SJCRH30 (cell line): ENCODE results near the gene HSPH1. TPM values are rescaled to one million over a fixed set of nuclear protein-coding genes. Genes with fewer than 3 reads are reported as not detected.

Source experiments
- DNase-seq, 2 experiments: peaks; one replicate each; pipeline ENCODE4 v3.0.0-alpha.2; 2015 to 2020
- H3K27ac ChIP-seq: fragments of 250-450 bp; sonication (Bioruptor Pico); 2 replicates; pipeline ENCODE4 v1.5.1; 2020; ENCODE audit warnings: mild to moderate bottlenecking, moderate library complexity
- H3K27me3 ChIP-seq: fragments of 250-450 bp; sonication (Bioruptor Pico); 2 replicates; pipeline ENCODE4 v1.5.1; 2020; ENCODE audit warnings: mild to moderate bottlenecking, moderate library complexity
- H3K36me3 ChIP-seq: fragments of 250-450 bp; sonication (Bioruptor Pico); 2 replicates; pipeline ENCODE4 v1.5.1; 2020; ENCODE audit warnings: mild to moderate bottlenecking, moderate library complexity
- H3K4me1 ChIP-seq: fragments of 250-450 bp; sonication (Bioruptor Pico); 2 replicates; pipeline ENCODE4 v1.5.1; 2020; ENCODE audit warnings: mild to moderate bottlenecking, moderate library complexity
- H3K4me3 ChIP-seq: fragments of 250-450 bp; sonication (Bioruptor Pico); 2 replicates; pipeline ENCODE4 v1.5.1; 2020; ENCODE audit warnings: mild to moderate bottlenecking, moderate library complexity
- H3K9me3 ChIP-seq: fragments of 250-450 bp; sonication (Bioruptor Pico); replicated peaks from 2 replicates; pipeline ENCODE4 v1.5.1; 2020; ENCODE audit warnings: mild to moderate bottlenecking, moderate library complexity
- total RNA-seq: library from RNA; depleted of rRNA; stranded (reverse); fragments of >200 nt; shearing (Covaris generic); gene quantifications from 2 replicates; pipeline ENCODE4 v1.2.3, GENCODE V29; 2014

The HSPH1 gene
- total RNA-seq, 1 experiment from 2014 or later = 171 TPM

DNA sequence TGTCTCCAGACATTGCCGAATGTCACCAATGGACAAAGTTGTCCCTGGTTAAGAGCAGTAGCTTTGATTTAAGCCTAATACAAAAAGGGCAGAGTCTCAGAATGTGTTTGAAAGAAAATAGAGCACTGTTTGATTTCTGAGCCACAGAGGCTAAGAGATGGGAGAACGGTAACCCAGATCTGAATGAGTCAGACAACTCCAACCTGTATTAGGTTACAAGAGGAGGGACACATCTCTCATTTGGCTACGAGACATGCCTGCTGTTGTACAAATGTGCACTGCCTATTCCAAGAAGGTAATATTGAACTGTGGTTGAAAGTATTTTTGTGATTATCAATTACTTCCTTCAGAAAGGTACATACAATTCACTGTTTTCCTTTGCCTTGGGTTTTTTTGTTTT, 4.9 kb upstream of the HSPH1 start:
- Histone ChIP-seq H3K27ac (no peak overlapping the region), H3K4me3 (no peak overlapping the region), H3K36me3 (no peaks in the 10 kb centered on the region), H3K4me1 (peaks cover 11% of the 10 kb centered on the region), H3K27me3 (no peaks in the 10 kb centered on the region), H3K9me3 (no peaks in the 10 kb centered on the region)
- peak in 1 of 2 experiments; percentile 33 for DNase-seq

DNA sequence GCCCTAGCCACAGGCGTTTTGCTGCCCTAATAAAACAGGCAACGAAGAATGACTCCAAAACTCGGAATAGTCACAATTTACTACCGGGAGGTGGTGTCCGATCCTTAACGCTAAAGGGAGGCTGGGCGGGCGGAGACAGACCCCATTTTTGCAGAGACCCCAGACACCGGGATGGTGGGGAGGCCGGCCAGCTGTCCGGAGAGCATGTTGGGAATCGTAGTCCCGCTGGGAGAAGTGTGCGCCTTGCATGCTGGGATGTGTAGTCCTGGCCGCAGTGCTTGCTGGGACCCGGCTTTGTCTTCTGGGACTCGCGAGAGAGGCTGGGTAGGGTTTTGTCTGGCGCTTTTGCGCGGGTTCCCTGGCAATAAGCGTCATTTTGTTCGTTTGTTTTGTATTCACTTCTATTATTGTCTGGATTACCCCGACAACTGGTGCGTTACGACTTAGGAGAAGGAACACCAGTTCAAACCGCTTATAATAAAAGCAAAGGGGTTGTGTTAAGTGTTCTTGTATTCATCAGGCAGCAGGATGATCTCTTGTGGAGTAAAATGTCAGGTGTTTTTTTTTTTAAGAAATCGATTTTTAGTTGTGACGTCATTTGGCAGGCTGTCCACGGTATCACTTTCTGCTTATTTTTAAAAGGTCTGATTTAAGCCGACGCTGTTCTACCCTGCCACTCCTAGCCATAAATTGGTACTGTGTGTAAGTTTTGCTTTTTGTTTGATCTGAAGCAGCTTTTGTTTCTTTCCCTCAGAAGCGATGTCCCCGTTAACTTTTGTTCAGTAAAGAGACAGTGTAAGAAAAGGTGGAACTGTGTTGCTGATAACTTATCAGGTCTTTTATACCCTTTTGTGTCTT, 676 bp upstream of the HSPH1 start:
- Histone ChIP-seq H3K9me3 (no peaks in the 10 kb centered on the region), H3K27me3 (no peaks in the 10 kb centered on the region), H3K4me1 (peaks cover 11% of the 10 kb centered on the region), H3K4me3 (peak overlapping the region; percentile 73), H3K36me3 (peaks cover 9% of the 10 kb centered on the region), H3K27ac (peak overlapping the region; percentile 62)
- DNase-seq = peak; percentile 99

DNA sequence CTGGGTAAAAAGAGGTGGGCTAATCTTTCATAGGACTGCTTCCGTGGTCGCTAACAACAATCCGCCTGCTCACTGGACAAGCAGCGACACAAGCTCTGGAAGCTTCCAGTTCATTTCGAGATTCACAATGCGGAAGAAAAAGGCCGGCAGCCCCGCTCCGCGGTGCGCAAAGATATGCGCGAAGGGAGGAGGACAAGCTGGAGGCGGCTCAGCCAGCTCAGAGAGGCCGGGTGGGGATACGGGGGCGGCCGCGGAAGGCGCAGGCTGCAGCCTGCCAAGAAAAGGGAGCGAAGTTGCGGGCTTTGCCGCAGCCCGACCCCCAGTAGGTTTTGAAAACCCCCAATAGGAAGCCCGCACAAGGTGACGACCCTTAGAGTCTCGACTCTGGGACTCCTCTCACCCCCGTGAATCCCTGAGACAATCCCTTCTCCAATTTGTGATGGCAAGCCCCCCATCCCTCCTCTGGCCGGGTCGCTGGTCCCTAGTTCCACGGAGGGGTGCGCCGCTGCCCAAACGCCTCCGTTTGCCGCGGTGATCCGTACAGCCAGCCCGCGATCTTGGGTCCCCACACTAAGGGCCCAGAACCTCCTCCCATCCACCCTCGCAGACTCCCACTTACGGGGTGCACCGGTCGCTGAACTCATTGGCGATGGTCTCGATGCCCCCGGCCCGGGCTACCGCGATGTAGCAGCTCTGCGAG, 697 bp downstream of the HSPH1 start:
- peaks cover 17% of the 10 kb centered on the region for H3K36me3 ChIP-seq
- peak; percentile 65 to 72 for DNase-seq
- peak overlapping the region; percentile 73 for H3K4me3 ChIP-seq
- no peaks in the 10 kb centered on the region for H3K9me3 ChIP-seq
- H3K27ac ChIP-seq = peak overlapping the region; percentile 12
- no peaks in the 10 kb centered on the region for H3K27me3 ChIP-seq
- peaks cover 11% of the 10 kb centered on the region for H3K4me1 ChIP-seq

DNA sequence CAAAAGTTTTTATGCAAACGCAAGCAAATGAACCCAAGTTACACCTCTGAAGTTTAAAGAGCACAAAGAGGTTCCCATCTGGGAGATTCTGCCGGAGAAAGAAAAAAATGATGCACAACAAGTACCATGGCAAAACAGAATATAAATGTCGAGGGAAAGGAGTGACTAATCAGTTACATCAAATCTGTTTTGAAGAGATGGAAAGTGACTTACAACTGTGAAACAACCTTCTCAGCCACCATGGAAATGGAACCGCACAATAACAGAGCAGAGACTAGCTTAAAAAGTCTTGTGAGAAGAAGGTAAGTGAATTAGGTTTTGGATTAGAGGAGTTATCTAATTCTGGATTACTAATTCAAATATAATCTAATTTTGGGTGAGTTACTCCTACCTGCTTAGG, 2.4 kb downstream of the HSPH1 start:
- Histone ChIP-seq H3K27ac (no peak overlapping the region), H3K36me3 (peaks cover 33% of the 10 kb centered on the region), H3K4me1 (peaks cover 11% of the 10 kb centered on the region), H3K27me3 (no peaks in the 10 kb centered on the region), H3K9me3 (no peaks in the 10 kb centered on the region), H3K4me3 (no peak overlapping the region)
- no peak for DNase-seq

DNA sequence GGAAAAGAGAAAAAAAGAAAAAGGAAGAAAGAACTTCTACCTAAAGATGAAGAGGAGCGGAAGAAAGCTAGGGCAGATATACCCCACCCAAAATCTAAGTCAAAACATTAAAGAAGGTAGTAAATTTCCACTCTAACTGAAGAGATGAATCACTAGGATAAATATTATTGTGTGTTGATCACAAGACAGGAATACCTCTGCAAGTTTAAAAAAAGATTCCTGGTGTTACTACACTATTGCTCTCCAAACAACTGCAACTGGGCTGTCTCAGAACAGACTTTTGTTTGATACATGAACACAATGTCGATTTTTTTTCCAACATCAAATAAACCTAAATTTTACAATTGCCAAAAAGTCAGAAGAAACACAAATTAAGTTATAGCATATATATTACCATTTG, 6.8 kb downstream of the HSPH1 start:
- peaks cover 77% of the 10 kb centered on the region for H3K36me3 ChIP-seq
- H3K27ac ChIP-seq = no peak overlapping the region

DNA sequence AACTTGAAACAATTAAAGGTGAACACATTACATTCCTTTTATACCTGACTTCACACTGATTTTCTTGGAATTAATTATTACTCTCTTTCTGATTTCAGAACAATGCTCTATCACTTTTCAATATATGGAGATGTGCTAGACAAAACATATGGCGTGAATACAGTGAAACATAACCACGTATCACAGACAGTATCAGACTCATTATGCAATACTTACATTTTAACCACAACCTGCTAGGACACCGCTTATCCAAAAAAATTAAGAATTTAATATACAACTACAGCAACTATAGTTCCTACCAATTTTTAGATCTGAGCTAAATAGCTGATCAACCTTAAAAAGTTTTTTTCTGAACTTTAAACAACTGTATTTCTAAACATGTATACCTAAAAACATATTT, 9.9 kb downstream of the HSPH1 start:
- Histone ChIP-seq H3K27me3 (no peaks in the 10 kb centered on the region), H3K9me3 (no peaks in the 10 kb centered on the region), H3K36me3 (peaks cover 92% of the 10 kb centered on the region), H3K27ac (no peak overlapping the region), H3K4me3 (no peak overlapping the region), H3K4me1 (no peaks in the 10 kb centered on the region)
- DNase-seq = no peak

More for the DNA sequence above, 6.8 kb downstream of the HSPH1 start:
- Histone ChIP-seq H3K9me3 (no peaks in the 10 kb centered on the region), H3K4me3 (no peak overlapping the region), H3K27me3 (no peaks in the 10 kb centered on the region), H3K4me1 (0 out of 2 replicates have a peak, but pooled peaks cover 2% of the 10 kb centered on the region)
- DNase-seq = no peak

DNA sequence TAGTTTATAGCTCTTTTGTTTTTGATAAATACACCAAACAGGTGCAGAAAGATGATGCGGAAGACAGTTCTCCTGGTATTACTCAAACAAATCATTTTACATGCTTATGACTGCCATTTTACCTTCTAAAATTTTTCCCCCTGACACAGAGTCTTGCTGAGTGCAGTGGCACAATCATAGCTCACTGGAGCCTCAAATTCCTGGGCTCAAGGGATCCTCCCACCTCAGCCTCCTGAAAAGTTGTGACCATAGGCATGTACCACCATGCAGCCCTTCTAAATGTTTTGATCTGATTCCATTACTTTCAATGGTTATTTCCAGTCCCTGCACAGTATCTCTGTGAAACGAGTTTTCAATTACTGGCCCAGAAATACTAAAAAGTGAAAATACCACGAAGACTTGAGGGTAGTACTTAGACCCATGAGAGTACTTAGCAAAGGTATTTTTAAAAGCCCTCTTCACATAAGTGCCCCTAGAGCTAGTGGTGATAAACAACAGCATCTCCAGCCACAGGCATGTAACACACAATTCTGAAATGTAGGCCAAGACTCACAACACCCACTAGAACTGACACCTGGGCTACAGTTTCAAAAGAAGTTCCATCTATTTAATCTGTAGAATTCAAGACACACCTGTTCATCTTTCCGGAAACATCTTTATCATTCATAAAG, 11.3 kb downstream of the HSPH1 start:
- no peaks in the 10 kb centered on the region for H3K4me1 ChIP-seq
- H3K9me3 ChIP-seq = no peaks in the 10 kb centered on the region
- H3K4me3 ChIP-seq = no peak overlapping the region
- no peak for DNase-seq
- H3K27ac ChIP-seq = no peak overlapping the region
- H3K36me3 ChIP-seq = peaks cover 99% of the 10 kb centered on the region
- H3K27me3 ChIP-seq = no peaks in the 10 kb centered on the region

DNA sequence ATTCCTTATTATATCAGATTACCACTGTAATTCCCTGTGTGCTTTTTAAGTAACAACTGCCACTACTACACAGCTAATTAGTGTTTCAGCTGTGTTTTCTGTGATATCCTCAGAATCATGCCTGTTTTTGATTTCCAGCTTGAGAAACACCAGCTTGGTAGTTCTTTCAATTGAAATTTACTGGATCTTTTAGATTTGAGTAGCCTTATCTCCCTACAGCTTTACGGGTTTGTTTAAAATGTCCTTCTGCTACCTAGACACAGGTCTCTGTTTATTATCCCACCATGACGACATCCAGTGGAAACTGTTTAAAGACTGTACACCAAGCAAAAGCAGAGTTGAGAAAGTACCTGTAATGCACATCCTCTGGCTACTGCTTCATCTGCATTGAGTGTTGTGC, 12.1 kb downstream of the HSPH1 start:
- Histone ChIP-seq H3K4me3 (no peak overlapping the region), H3K36me3 (peaks cover 99% of the 10 kb centered on the region)

DNA sequence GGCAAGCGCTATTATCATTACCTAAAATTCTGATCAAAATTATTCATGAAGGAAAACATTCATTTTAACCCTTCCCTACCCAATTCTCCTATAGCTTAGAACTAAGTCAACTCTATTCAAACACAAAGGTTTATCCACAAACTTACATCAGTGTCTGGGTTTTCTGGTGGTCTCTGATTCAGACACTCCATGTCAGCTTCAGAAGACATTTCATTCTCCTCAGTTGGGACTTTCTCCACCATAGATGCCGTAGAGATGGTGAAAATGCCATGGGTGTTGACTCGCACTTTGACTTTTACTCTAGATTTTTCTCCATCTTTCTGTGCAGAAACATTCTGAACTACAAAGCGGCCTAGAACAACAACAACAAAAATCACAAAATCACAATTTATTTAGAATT, 16.3 kb downstream of the HSPH1 start:
- Histone ChIP-seq H3K4me3 (no peak overlapping the region), H3K27ac (no peak overlapping the region), H3K27me3 (no peaks in the 10 kb centered on the region), H3K36me3 (peaks cover 99% of the 10 kb centered on the region), H3K9me3 (no peaks in the 10 kb centered on the region), H3K4me1 (no peaks in the 10 kb centered on the region)
- no peak for DNase-seq

More for the DNA sequence above, 12.1 kb downstream of the HSPH1 start:
- no peaks in the 10 kb centered on the region for H3K9me3 ChIP-seq
- DNase-seq = no peak
- H3K27me3 ChIP-seq = no peaks in the 10 kb centered on the region
- no peak overlapping the region for H3K27ac ChIP-seq
- no peaks in the 10 kb centered on the region for H3K4me1 ChIP-seq

DNA sequence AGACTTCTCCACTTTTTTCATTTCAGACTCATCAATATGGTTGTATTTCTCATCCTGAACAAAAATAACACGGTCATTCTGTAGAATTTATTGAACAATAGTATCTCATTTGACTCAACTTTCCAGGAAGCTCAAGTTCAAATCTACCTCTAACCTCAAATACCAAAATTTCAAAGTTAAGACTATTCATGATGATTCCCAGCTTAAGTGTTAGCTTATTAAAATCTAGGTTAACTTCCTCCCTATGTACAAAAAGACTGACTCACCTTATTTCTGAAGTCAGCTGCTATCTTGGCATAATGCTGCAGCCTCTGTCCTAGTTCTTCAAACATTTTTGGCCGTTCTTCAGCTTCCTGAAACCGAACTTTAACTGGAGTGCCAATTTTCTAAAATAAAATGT, 23.2 kb downstream of the HSPH1 start:
- peaks cover 85% of the 10 kb centered on the region for H3K36me3 ChIP-seq
- H3K4me3 ChIP-seq = no peak overlapping the region
- H3K9me3 ChIP-seq = no peaks in the 10 kb centered on the region
- H3K4me1 ChIP-seq = no peaks in the 10 kb centered on the region
- DNase-seq = no peak
- H3K27me3 ChIP-seq = no peaks in the 10 kb centered on the region
- H3K27ac ChIP-seq = no peak overlapping the region

DNA sequence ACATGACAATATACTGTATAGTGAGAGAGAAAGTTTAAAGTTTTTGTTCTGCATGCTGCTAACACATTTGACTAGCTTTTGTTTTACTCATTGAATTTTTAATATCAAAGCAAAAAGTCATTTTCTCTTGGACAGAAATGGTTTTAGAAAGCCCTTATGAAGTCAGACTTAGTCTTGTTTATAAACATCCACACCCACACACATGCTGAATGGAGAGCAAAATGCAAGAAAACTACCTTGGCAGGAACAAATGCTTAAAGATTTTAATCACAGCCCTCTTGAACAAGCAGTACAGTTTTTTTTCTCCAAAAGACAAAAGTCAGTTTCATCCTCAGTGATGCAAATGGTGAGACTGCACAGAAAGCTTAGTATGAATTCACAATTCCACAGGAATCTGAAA, 25.0 kb downstream of the HSPH1 start:
- Histone ChIP-seq H3K36me3 (peaks cover 72% of the 10 kb centered on the region), H3K27ac (no peak overlapping the region), H3K9me3 (no peaks in the 10 kb centered on the region), H3K4me1 (no peaks in the 10 kb centered on the region), H3K27me3 (no peaks in the 10 kb centered on the region), H3K4me3 (no peak overlapping the region)
- DNase-seq = no peak

DNA sequence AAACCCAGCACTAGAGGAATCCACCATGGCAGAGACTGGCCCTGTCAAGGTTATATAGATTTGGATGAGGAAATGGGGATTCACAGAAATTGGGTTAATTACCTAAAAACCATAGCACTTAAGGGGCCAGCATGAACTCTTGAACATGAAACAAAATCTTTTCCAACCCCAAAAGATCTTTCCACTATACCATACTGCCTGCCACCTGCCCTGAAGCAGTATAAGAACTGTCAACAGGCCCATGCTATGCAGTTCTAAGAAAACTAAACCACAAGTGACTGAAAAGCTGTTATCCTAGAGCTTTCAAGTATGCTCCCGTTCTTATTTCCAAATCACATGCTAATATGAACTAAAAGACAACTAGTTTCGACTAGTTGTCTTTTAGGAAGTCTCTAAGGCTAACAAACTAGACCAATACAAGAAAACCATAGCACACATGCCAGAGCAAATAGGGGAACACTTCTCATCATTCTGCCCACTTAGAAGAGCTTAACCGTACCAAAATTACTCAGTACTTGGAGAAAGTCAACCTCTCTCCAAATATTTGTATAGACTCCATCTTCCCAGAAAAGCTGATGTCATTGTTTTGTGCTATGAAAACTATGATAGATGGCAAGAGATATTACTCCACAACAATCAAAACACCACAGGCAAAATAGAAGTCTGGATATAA, 27.5 kb downstream of the HSPH1 start:
- Histone ChIP-seq H3K9me3 (no peaks in the 10 kb centered on the region), H3K4me3 (no peak overlapping the region), H3K4me1 (no peaks in the 10 kb centered on the region), H3K27ac (no peak overlapping the region), H3K27me3 (no peaks in the 10 kb centered on the region), H3K36me3 (peaks cover 46% of the 10 kb centered on the region)
- no peak for DNase-seq

DNA sequence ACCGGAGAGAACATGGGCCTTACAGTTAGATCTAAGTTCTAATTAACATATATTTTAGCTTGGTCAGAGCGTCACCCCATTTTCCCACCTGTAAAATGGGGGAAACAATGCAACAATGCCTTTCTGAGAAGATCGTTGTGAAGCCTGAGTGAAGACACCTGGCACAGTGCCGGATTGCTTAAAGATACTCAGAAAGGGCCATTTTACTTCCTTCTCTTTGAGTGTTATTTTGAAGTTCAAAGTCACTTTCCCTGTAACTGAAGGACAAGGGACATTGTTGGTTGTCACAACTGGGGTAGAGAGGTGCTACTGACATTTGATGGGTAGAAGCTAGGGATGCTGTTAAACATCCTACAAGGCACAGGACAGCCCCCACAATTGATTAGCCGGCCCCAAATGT, 28.1 kb downstream of the HSPH1 start:
- no peak overlapping the region for H3K27ac ChIP-seq
- H3K4me1 ChIP-seq = no peaks in the 10 kb centered on the region
- DNase-seq = no peak
- no peaks in the 10 kb centered on the region for H3K9me3 ChIP-seq
- no peak overlapping the region for H3K4me3 ChIP-seq
- H3K27me3 ChIP-seq = no peaks in the 10 kb centered on the region
- H3K36me3 ChIP-seq = peaks cover 40% of the 10 kb centered on the region

DNA sequence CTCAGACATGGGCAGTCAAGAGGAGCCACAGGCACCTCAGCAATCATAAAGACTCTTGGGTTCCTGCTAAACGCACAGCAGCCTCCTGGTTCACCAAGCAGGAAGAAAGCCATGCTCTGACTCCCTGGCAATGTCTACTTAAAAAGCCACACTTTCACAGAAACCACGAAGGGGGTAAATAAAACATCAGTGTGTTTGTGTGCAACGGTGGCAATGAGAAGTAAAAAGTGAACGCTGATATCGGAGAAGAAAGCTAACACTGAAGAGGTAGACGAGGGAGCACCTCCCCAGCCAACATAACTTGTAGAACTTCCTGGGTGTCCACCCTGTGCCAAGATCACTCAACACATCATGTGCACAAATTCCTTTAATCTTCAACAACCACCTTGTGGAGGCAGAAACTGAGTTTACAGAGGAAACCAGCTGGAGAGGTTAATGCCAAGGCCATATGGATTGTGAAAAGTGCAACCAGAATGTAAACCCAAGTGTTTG, 30.2 kb downstream of the HSPH1 start:
- no peaks in the 10 kb centered on the region for H3K27me3 ChIP-seq

More for the DNA sequence above, 30.2 kb downstream of the HSPH1 start:
- no peak overlapping the region for H3K27ac ChIP-seq
- no peaks in the 10 kb centered on the region for H3K9me3 ChIP-seq
- H3K36me3 ChIP-seq = peaks cover 19% of the 10 kb centered on the region
- DNase-seq = no peak
- H3K4me3 ChIP-seq = no peak overlapping the region
- H3K4me1 ChIP-seq = no peaks in the 10 kb centered on the region
